ENCODE data around the gene GPR141. TPM values are rescaled to one million over a fixed set of nuclear protein-coding genes. Genes with fewer than 3 reads are reported as not detected.

The GPR141 gene
- total RNA-seq, 1 donor from 2014 or later: 3.5 TPM

DNA sequence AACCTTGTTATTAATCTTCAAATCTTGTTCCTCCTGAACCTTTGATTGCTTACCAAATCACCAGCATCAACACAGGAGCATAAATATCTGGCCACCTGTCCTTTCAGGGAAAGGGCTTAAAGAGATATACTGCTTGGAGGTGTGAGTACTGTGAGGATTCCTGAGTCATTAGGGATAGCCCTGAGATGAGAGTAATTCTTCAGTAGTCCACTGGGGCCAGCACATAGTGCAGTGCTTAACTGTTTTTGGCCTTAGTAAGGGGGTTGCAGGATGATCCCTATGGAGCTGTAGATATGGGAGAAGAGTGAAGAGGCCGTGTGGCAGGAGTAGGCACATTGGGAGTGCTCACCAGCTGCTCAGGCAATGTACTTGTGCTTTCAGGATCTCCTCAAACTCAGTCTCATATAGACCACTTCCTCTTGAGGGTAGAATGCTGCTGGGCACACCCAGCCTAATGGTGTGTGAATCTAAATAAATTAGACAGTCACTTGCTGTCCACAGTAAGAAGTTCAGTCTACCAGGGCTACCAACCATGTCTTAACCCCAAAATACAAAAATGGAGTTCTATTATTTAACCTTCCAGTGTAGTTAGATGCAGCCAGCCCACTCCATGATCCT is 26.5 kb upstream of the GPR141 start:
- TF ChIP-seq CTCF (IDR thresholded peaks at IDR 0.05): no peak
- H3K4me3 ChIP-seq: no peak overlapping the region
- H3K27ac ChIP-seq: no peak overlapping the region
- no peaks in the 10 kb centered on the region for H3K9me3 ChIP-seq
- intact Hi-C loops (cut with DNase I): no loop called here
- no peak for DNase-seq
- H3K4me1 ChIP-seq: no peaks in the 10 kb centered on the region
- H3K27me3 ChIP-seq (ENCODE audit: low read depth): no peaks in the 10 kb centered on the region
- H3K36me3 ChIP-seq: no peaks in the 10 kb centered on the region
- peak; percentile 19 to 54 for ATAC-seq

DNA sequence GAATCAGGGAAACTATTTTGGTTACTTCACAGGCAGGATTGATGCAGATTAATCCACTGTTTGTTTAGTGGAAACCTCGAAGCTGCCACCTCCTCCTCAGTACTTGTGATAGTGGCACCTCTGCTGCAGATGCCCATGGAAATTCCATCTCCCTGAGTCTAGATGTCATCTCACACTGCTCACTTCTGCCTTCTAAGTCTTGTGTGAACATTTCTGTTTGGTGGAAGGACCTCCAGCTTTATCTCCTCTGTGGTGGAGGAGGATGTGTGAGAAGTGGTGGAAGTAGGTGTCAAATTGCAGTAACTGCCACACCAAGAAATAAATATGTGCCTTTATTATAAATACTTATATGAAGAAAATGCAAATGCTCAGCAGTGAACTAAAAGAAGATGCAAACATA is 25.8 kb upstream of the GPR141 start:
- no peaks in the 10 kb centered on the region for H3K36me3 ChIP-seq
- DNase-seq (no peak), ATAC-seq (no peak)
- no peak for TF ChIP-seq CTCF (IDR thresholded peaks at IDR 0.05)
- no peaks in the 10 kb centered on the region for H3K4me1 ChIP-seq
- intact Hi-C loops (cut with DNase I): no loop called here
- H3K4me3 ChIP-seq: no peak overlapping the region
- H3K9me3 ChIP-seq: no peaks in the 10 kb centered on the region
- no peak overlapping the region for H3K27ac ChIP-seq
- no peaks in the 10 kb centered on the region for H3K27me3 ChIP-seq (ENCODE audit: low read depth)

- Histone ChIP-seq H3K27ac (no peak overlapping the region), H3K4me1 (peaks cover 4% of the 10 kb centered on the region), H3K27me3 (ENCODE audit: low read depth) (no peaks in the 10 kb centered on the region), H3K4me3 (no peak overlapping the region), H3K36me3 (no peaks in the 10 kb centered on the region), H3K9me3 (no peaks in the 10 kb centered on the region)
- ATAC-seq (no peak), DNase-seq (no peak)
- intact Hi-C loops (cut with DNase I): no loop called here
- no peak for TF ChIP-seq CTCF (IDR thresholded peaks at IDR 0.05)
Measured at GRCh38 chr7:37659971-37660565, 23.5 kb upstream of the GPR141 start.

GRCh38 chr7:37660614-37661013 is 23.0 kb upstream of the GPR141 start:
- DNase-seq: no peak
- Histone ChIP-seq H3K4me3 (no peak overlapping the region), H3K9me3 (no peaks in the 10 kb centered on the region), H3K4me1 (peaks cover 4% of the 10 kb centered on the region), H3K27me3 (ENCODE audit: low read depth) (no peaks in the 10 kb centered on the region), H3K27ac (no peak overlapping the region), H3K36me3 (no peaks in the 10 kb centered on the region)
- TF ChIP-seq CTCF (IDR thresholded peaks at IDR 0.05): no peak
- intact Hi-C loops (cut with DNase I): no loop called here
- no peak for ATAC-seq

GRCh38 chr7:37663693-37664092 is 19.9 kb upstream of the GPR141 start:
- TF ChIP-seq CTCF (IDR thresholded peaks at IDR 0.05): no peak
- H3K9me3 ChIP-seq: no peaks in the 10 kb centered on the region
- ATAC-seq: peak; percentile 49 to 70
- H3K4me1 ChIP-seq: peaks cover 4% of the 10 kb centered on the region
- no peaks in the 10 kb centered on the region for H3K36me3 ChIP-seq
- no peak overlapping the region for H3K4me3 ChIP-seq
- no peaks in the 10 kb centered on the region for H3K27me3 ChIP-seq (ENCODE audit: low read depth)
- DNase-seq: peak; percentile 52
- intact Hi-C loops (cut with DNase I): no loop called here
- peak overlapping the region; percentile 31 for H3K27ac ChIP-seq

All from lower lobe of right lung (tissue), 2 donors.